Loucy (cell line): ENCODE data around the gene IFT43.

Experiments used
- H2AFZ ChIP-seq: fragments of 200-600 bp; sonication (generic); 2 replicates; pipeline ENCODE4 v1.6.0; 2016; ENCODE audit warnings: antibody characterized with exemption, mild to moderate bottlenecking, low read length, moderate library complexity
- H3F3A ChIP-seq: fragments of 200-600 bp; 2 replicates; pipeline ENCODE4 v1.6.0; 2016; ENCODE audit warnings: antibody characterized with exemption, low read depth, mild to moderate bottlenecking
- H3K27me3 ChIP-seq: fragments of 200-600 bp; sonication (generic); 2 replicates; pipeline ENCODE4 v1.6.1; 2014; ENCODE audit warnings: low read length, mild to moderate bottlenecking; ENCODE audit not compliant: insufficient read depth, poor library complexity, severe bottlenecking
- H3K36me3 ChIP-seq: fragments of 200-600 bp; sonication (generic); 2 replicates; pipeline ENCODE4 v1.6.1; 2016; ENCODE audit warnings: low read length; ENCODE audit not compliant: insufficient read depth
- H3K4me1 ChIP-seq: fragments of 200-600 bp; sonication (generic); 2 replicates; pipeline ENCODE4 v1.5.1; 2014; ENCODE audit warnings: low read length, mild to moderate bottlenecking; ENCODE audit not compliant: insufficient read depth, poor library complexity, severe bottlenecking
- H3K4me2 ChIP-seq: fragments of 200-600 bp; sonication (generic); 2 replicates; pipeline ENCODE4 v1.6.0; 2014; ENCODE audit warnings: antibody characterized with exemption, low read length, low read depth, mild to moderate bottlenecking; ENCODE audit not compliant: poor library complexity, severe bottlenecking
- H3K4me3 ChIP-seq: fragments of 200-600 bp; sonication (generic); 2 replicates; pipeline ENCODE4 v1.5.1; 2014; ENCODE audit warnings: low read length, mild to moderate bottlenecking, mixed read lengths; ENCODE audit not compliant: poor library complexity, severe bottlenecking
- H3K79me2 ChIP-seq: fragments of 200-600 bp; sonication (generic); 2 replicates; pipeline ENCODE4 v1.6.1; 2014; ENCODE audit warnings: low read length; ENCODE audit not compliant: insufficient read depth
- H3K9ac ChIP-seq: fragments of 200-600 bp; sonication (generic); 2 replicates; pipeline ENCODE4 v1.6.0; 2014; ENCODE audit warnings: mild to moderate bottlenecking, low read depth, low read length, moderate library complexity; ENCODE audit not compliant: poor library complexity, severe bottlenecking
- H3K9me2 ChIP-seq: fragments of 200-600 bp; sonication (generic); replicated peaks from 2 replicates; pipeline ENCODE4 v1.6.1; 2016; ENCODE audit warnings: low read depth, low read length, mixed read lengths
- H3K9me3 ChIP-seq: fragments of 200-600 bp; sonication (generic); 2 replicates; pipeline ENCODE4 v1.6.1; 2014; ENCODE audit warnings: mild to moderate bottlenecking, antibody characterized with exemption, low read length, low read depth; ENCODE audit not compliant: insufficient read depth
- H4K20me1 ChIP-seq: fragments of 200-600 bp; sonication (generic); 2 replicates; pipeline ENCODE4 v1.6.0; 2014; ENCODE audit warnings: antibody characterized with exemption, low read length, mild to moderate bottlenecking; ENCODE audit not compliant: insufficient read depth, poor library complexity, severe bottlenecking
- EZH2phosphoT487 ChIP-seq: fragments of 200-600 bp; IDR thresholded peaks from 2 replicates; pipeline ENCODE4 v1.6.1; 2018; ENCODE audit warnings: antibody characterized with exemption, mild to moderate bottlenecking, moderate library complexity, borderline replicate concordance
- TF ChIP-seq, protein P1 (sequence below): fragments of 200-600 bp; sonication (generic); conservative IDR thresholded peaks from 2 replicates; pipeline ENCODE4 v1.5.1; 2014; ENCODE audit warnings: mild to moderate bottlenecking, antibody characterized with exemption, low read length

IFT43 gene

DNA sequence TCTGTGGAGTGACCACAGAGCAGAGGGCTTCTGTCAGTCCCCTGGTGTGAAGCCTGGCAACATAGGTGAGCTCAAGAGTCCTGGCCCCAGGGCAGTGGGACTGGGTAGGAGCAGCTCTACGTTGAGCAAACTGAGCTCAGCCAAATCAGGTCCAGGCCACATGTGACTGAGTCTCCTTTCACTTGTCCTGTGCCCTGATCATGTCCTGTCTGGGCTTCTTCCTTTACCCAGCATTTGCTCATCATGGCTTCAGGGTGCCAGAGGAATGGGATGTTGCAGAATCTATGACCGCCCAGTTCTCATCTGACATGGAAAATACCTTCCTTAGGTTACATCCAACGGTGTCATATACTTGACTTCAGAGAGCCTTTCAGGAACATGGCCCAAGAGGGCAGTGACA is 99.8 kb downstream of the IFT43 start:
- Histone ChIP-seq H3K9me3 (no peaks in the 10 kb centered on the region), H2AFZ (no peak overlapping the region), H4K20me1 (no peaks in the 10 kb centered on the region), H3K4me2 (no peak overlapping the region), H3K9me2 (no peaks in the 10 kb centered on the region), H3K4me1 (no peaks in the 10 kb centered on the region), H3K27me3 (no peaks in the 10 kb centered on the region), H3K79me2 (no peaks in the 10 kb centered on the region), H3K4me3 (no peak overlapping the region), H3F3A (no peaks in the 10 kb centered on the region), H3K36me3 (no peaks in the 10 kb centered on the region), H3K9ac (no peak overlapping the region)
- TF ChIP-seq, protein P1, sequence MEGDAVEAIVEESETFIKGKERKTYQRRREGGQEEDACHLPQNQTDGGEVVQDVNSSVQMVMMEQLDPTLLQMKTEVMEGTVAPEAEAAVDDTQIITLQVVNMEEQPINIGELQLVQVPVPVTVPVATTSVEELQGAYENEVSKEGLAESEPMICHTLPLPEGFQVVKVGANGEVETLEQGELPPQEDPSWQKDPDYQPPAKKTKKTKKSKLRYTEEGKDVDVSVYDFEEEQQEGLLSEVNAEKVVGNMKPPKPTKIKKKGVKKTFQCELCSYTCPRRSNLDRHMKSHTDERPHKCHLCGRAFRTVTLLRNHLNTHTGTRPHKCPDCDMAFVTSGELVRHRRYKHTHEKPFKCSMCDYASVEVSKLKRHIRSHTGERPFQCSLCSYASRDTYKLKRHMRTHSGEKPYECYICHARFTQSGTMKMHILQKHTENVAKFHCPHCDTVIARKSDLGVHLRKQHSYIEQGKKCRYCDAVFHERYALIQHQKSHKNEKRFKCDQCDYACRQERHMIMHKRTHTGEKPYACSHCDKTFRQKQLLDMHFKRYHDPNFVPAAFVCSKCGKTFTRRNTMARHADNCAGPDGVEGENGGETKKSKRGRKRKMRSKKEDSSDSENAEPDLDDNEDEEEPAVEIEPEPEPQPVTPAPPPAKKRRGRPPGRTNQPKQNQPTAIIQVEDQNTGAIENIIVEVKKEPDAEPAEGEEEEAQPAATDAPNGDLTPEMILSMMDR: no peak
- TF ChIP-seq EZH2phosphoT487: no peak

DNA sequence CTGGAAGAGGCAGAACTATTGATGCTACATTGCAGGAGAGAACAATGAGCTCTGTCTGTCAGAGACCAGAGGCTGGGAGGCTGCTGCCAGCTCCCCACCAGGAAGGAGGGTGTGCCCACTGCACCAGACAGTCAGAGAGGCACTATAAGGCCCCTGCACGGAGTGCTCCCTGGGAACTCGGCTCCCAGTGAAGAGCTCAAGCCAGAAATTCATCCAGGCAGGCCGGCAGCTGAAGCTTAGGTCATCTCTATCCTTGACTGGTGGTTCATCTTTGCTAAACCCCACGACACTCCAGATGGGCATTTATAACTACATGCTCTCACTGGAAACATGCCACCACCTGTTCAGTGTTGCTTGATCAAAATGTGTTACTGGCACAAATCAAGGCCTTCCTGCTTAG is 101.1 kb downstream of the IFT43 start:
- TF ChIP-seq, protein P1: no peak
- no peak for TF ChIP-seq EZH2phosphoT487
- Histone ChIP-seq H3K4me1 (no peaks in the 10 kb centered on the region), H3K36me3 (no peaks in the 10 kb centered on the region), H3K27me3 (no peaks in the 10 kb centered on the region), H3K9me3 (no peaks in the 10 kb centered on the region), H3K4me2 (no peak overlapping the region), H3K9ac (no peak overlapping the region), H3K9me2 (no peaks in the 10 kb centered on the region), H4K20me1 (no peaks in the 10 kb centered on the region), H3K79me2 (no peaks in the 10 kb centered on the region), H3F3A (no peaks in the 10 kb centered on the region), H2AFZ (no peak overlapping the region), H3K4me3 (no peak overlapping the region)

DNA sequence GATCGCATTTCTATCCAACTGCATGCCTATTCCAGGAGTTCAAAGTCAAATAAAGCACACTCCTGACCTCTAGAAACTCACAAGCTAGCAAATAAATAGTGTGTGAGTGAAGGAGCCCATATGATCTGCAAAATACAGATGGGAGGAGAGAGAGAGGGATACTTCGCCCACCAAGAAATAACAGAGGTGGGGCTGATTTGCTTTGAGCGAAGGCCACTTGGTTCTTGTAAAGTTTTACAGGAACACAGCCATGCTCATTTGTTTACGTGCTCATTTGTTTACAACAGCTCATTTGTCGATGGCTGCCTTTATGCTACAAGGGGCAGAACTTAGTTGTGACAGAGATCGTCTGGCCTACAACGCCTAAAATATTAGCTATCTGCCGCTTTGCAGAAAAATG is 102.8 kb downstream of the IFT43 start:
- no peaks in the 10 kb centered on the region for H3F3A ChIP-seq
- H3K9me2 ChIP-seq: no peaks in the 10 kb centered on the region
- H3K27me3 ChIP-seq: no peaks in the 10 kb centered on the region
- no peak overlapping the region for H3K9ac ChIP-seq
- TF ChIP-seq EZH2phosphoT487: no peak
- TF ChIP-seq, protein P1: no peak
- H3K36me3 ChIP-seq: no peaks in the 10 kb centered on the region
- no peak overlapping the region for H3K4me3 ChIP-seq
- no peaks in the 10 kb centered on the region for H3K4me1 ChIP-seq
- no peak overlapping the region for H2AFZ ChIP-seq
- H3K9me3 ChIP-seq: no peaks in the 10 kb centered on the region
- H3K79me2 ChIP-seq: no peaks in the 10 kb centered on the region
- H4K20me1 ChIP-seq: no peaks in the 10 kb centered on the region
- no peak overlapping the region for H3K4me2 ChIP-seq
